ENCODE results near the gene NFE2L3.
"Not testable (repeated sequence)": the region's sequence is repeated elsewhere in the genome, so short reads cannot be mapped to it uniquely, and the experiment has no call there.

The NFE2L3 gene

GRCh38 chr7:26194764-26195163 lies 42.8 kb downstream of the NFE2L3 start:
- not testable (repeated sequence) for H3K9me3 Mint-ChIP-seq; DNase-seq (ENCODE audit: low spot score in 2 of 2); H3K27me3 Mint-ChIP-seq; ATAC-seq (replicated peaks; ENCODE audit: extremely low read depth, poor library complexity, severe bottlenecking)
- H3K4me1 Mint-ChIP-seq: peaks cover 82% of the 10 kb centered on the region
- H3K27ac Mint-ChIP-seq (ENCODE audit: low read depth): peak overlapping the region; percentile 92
- H3K4me3 Mint-ChIP-seq: peak overlapping the region; percentile 100
- peaks cover 98% of the 10 kb centered on the region for H3K36me3 Mint-ChIP-seq (ENCODE audit: insufficient read depth)

GRCh38 chr7:26195182-26195581 lies 43.2 kb downstream of the NFE2L3 start:
- H3K27ac Mint-ChIP-seq (ENCODE audit: low read depth): peak overlapping the region; percentile 92
- H3K36me3 Mint-ChIP-seq (ENCODE audit: insufficient read depth): peaks cover 98% of the 10 kb centered on the region
- no peak for ATAC-seq (replicated peaks; ENCODE audit: extremely low read depth, poor library complexity, severe bottlenecking)
- no peaks in the 10 kb centered on the region for H3K27me3 Mint-ChIP-seq
- peak overlapping the region; percentile 100 for H3K4me3 Mint-ChIP-seq
- peaks cover 83% of the 10 kb centered on the region for H3K4me1 Mint-ChIP-seq
- no peaks in the 10 kb centered on the region for H3K9me3 Mint-ChIP-seq
- no peak for DNase-seq (ENCODE audit: low spot score in 2 of 2)

- no peaks in the 10 kb centered on the region for H3K9me3 Mint-ChIP-seq
- H3K4me1 Mint-ChIP-seq: peaks cover 80% of the 10 kb centered on the region
- H3K36me3 Mint-ChIP-seq (ENCODE audit: insufficient read depth): peaks cover 98% of the 10 kb centered on the region
- H3K27me3 Mint-ChIP-seq: no peaks in the 10 kb centered on the region
- DNase-seq (ENCODE audit: low spot score in 2 of 2) (no peak), ATAC-seq (replicated peaks; ENCODE audit: extremely low read depth, poor library complexity, severe bottlenecking) (no peak)
- H3K4me3 Mint-ChIP-seq: peak overlapping the region; percentile 100
- peak overlapping the region; percentile 92 for H3K27ac Mint-ChIP-seq (ENCODE audit: low read depth)
Observed at GRCh38 chr7:26195867-26196657, 44.1 kb downstream of the NFE2L3 start.

- H3K4me3 Mint-ChIP-seq: peak overlapping the region; percentile 100
- no peak for DNase-seq (ENCODE audit: low spot score in 2 of 2)
- H3K27ac Mint-ChIP-seq (ENCODE audit: low read depth): peak overlapping the region; percentile 100
- no peaks in the 10 kb centered on the region for H3K27me3 Mint-ChIP-seq
- no peaks in the 10 kb centered on the region for H3K9me3 Mint-ChIP-seq
- H3K36me3 Mint-ChIP-seq (ENCODE audit: insufficient read depth): peaks cover 91% of the 10 kb centered on the region
- peaks cover 72% of the 10 kb centered on the region for H3K4me1 Mint-ChIP-seq
- no peak for ATAC-seq (replicated peaks; ENCODE audit: extremely low read depth, poor library complexity, severe bottlenecking)
Observed at GRCh38 chr7:26197153-26198115, 45.4 kb downstream of the NFE2L3 start.

GRCh38 chr7:26198133-26198780 lies 46.3 kb downstream of the NFE2L3 start:
- ATAC-seq (replicated peaks; ENCODE audit: extremely low read depth, poor library complexity, severe bottlenecking) (no peak), DNase-seq (ENCODE audit: low spot score in 2 of 2) (no peak)
- Mint-ChIP-seq H3K27ac (ENCODE audit: low read depth) (peak overlapping the region; percentile 100), H3K27me3 (no peaks in the 10 kb centered on the region), H3K4me3 (peak overlapping the region; percentile 100), H3K36me3 (ENCODE audit: insufficient read depth) (peaks cover 87% of the 10 kb centered on the region), H3K4me1 (peaks cover 72% of the 10 kb centered on the region), H3K9me3 (no peaks in the 10 kb centered on the region)

GRCh38 chr7:26198781-26199169 lies 46.8 kb downstream of the NFE2L3 start:
- Mint-ChIP-seq H3K27me3 (no peaks in the 10 kb centered on the region), H3K4me1 (peaks cover 72% of the 10 kb centered on the region), H3K36me3 (ENCODE audit: insufficient read depth) (peaks cover 84% of the 10 kb centered on the region), H3K9me3 (no peaks in the 10 kb centered on the region), H3K27ac (ENCODE audit: low read depth) (peak overlapping the region; percentile 100), H3K4me3 (peak overlapping the region; percentile 100)
- no peak for ATAC-seq (replicated peaks; ENCODE audit: extremely low read depth, poor library complexity, severe bottlenecking)
- no peak for DNase-seq (ENCODE audit: low spot score in 2 of 2)

GRCh38 chr7:26199301-26200037 lies 47.5 kb downstream of the NFE2L3 start:
- Mint-ChIP-seq H3K27ac (ENCODE audit: low read depth) (peak overlapping the region; percentile 100), H3K4me3 (peak overlapping the region; percentile 100), H3K27me3 (no peaks in the 10 kb centered on the region), H3K9me3 (no peaks in the 10 kb centered on the region), H3K36me3 (ENCODE audit: insufficient read depth) (peaks cover 77% of the 10 kb centered on the region), H3K4me1 (peaks cover 72% of the 10 kb centered on the region)
- ATAC-seq (replicated peaks; ENCODE audit: extremely low read depth, poor library complexity, severe bottlenecking): no peak
- DNase-seq (ENCODE audit: low spot score in 2 of 2): peak in 1 of 2 donors; percentile 60

GRCh38 chr7:26200038-26200443 lies 48.0 kb downstream of the NFE2L3 start:
- peak overlapping the region; percentile 100 for H3K4me3 Mint-ChIP-seq
- peak overlapping the region; percentile 100 for H3K27ac Mint-ChIP-seq (ENCODE audit: low read depth)
- peaks cover 71% of the 10 kb centered on the region for H3K36me3 Mint-ChIP-seq (ENCODE audit: insufficient read depth)
- no peaks in the 10 kb centered on the region for H3K27me3 Mint-ChIP-seq
- DNase-seq (ENCODE audit: low spot score in 2 of 2) (peak; percentile 73 to 77), ATAC-seq (replicated peaks; ENCODE audit: extremely low read depth, poor library complexity, severe bottlenecking) (peak; percentile 36)
- H3K9me3 Mint-ChIP-seq: no peaks in the 10 kb centered on the region
- peaks cover 74% of the 10 kb centered on the region for H3K4me1 Mint-ChIP-seq

GRCh38 chr7:26200444-26201246 lies 48.6 kb downstream of the NFE2L3 start, which contains the start of gene HNRNPA2B1:
HNRNPA2B1 (minus strand) TSS chr7:26200746; CDS start chr7:26200577, 169 bp downstream.
- peak; percentile 99 for DNase-seq (ENCODE audit: low spot score in 2 of 2)
- Mint-ChIP-seq H3K4me1 (peaks cover 74% of the 10 kb centered on the region), H3K36me3 (ENCODE audit: insufficient read depth) (peaks cover 69% of the 10 kb centered on the region), H3K9me3 (no peaks in the 10 kb centered on the region), H3K27me3 (no peaks in the 10 kb centered on the region), H3K4me3 (peak within 1 kb of the TSS; percentile 100), H3K27ac (ENCODE audit: low read depth) (peak within 1 kb of the TSS; percentile 100)
- ATAC-seq (replicated peaks; ENCODE audit: extremely low read depth, poor library complexity, severe bottlenecking): peak; percentile 72

- H3K27ac Mint-ChIP-seq (ENCODE audit: low read depth): peak within 1 kb of the TSS; percentile 100
- H3K4me3 Mint-ChIP-seq: peak within 1 kb of the TSS; percentile 100
- peak; percentile 55 for ATAC-seq (replicated peaks; ENCODE audit: extremely low read depth, poor library complexity, severe bottlenecking)
- no peaks in the 10 kb centered on the region for H3K9me3 Mint-ChIP-seq
- peaks cover 74% of the 10 kb centered on the region for H3K4me1 Mint-ChIP-seq
- peaks cover 69% of the 10 kb centered on the region for H3K36me3 Mint-ChIP-seq (ENCODE audit: insufficient read depth)
- no peaks in the 10 kb centered on the region for H3K27me3 Mint-ChIP-seq
- peak; percentile 89 to 90 for DNase-seq (ENCODE audit: low spot score in 2 of 2)
Observed at GRCh38 chr7:26201247-26202018, 49.4 kb downstream of the NFE2L3 start, which contains the start of gene CBX3. CBX3 (plus strand) TSS chr7:26201745; CDS start chr7:26202999, 1,254 bp downstream.
